OCI-LY3 (cell line): ENCODE results near the gene CXCR5.

Experiments used
- CTCF ChIP-seq: fragments of 200-600, 300-600 bp; sonication (generic); IDR thresholded peaks from 2 replicates; pipeline ENCODE4 v1.5.1; 2014; ENCODE audit warnings: antibody characterized with exemption, low read length, low read depth
- EZH2phosphoT487 ChIP-seq: fragments of 200-600 bp; shearing (Covaris generic); IDR thresholded peaks from 2 replicates; pipeline ENCODE4 v1.6.1; 2018; ENCODE audit warnings: antibody characterized with exemption, mixed run types, low read depth

- TF ChIP-seq CTCF = no peak
- no peak for TF ChIP-seq EZH2phosphoT487
Measured at GRCh38 chr11:118922745-118923627, 39.3 kb downstream of the CXCR5 start.
